K562 (cell line): Measurements from ENCODE around the gene LAMA1. TPM values are rescaled to one million over a fixed set of nuclear protein-coding genes. Genes with fewer than 3 reads are reported as not detected.

Experiments used
- ATAC-seq: fragments of 200-7000 bp; cut with Tn5 transposase; 3 replicates; pipeline ENCODE4 v1.9.1; 2020; ENCODE audit warnings: moderate library complexity
- BruUV-seq: library from RNA; stranded (reverse); fragments of 400-500 nt; replicated peaks from 2 replicates; lab custom pipeline; 2021; lab: Mats Ljungman, UMichigan
- CTCF ChIA-PET: fragments of 300-600 bp; formaldehyde crosslinking; extraction: SDS; loops from one replicate; lab custom pipeline; 2021; ENCODE audit warnings: low intra/inter-chr PET ratio; lab: Yijun Ruan, JAX
- POLR2A ChIA-PET: fragments of 300-600, 350-650 bp; sonication (Branson Sonifier 250); formaldehyde crosslinking; extraction: SDS; loops from one replicate; lab custom pipeline; 2021; ENCODE audit warnings: antibody characterized with exemption, inconsistent platforms; lab: Yijun Ruan, JAX
- DNase-seq, 4 experiments: peaks; one replicate each; pipeline versions ENCODE4 v3.0.0 to v3.0.0-alpha.2; 2011 to 2018; ENCODE audit warnings: low spot score in 3 of 4, mixed read lengths in 3 of 4; ENCODE audit errors: extremely low read depth in 1 of 4
- FAIRE-seq: peaks from 2 replicates; lab custom pipeline; 2011; peaks lifted over from hg19 to GRCh38; lab: Jason Lieb, UNC
- H2AFZ ChIP-seq: 2 replicates; pipeline ENCODE4 v1.6.0; 2011; ENCODE audit warnings: low read depth, low read length, control low read depth, inconsistent platforms
- H3K27ac ChIP-seq: fragments of 200-600 bp; 3 replicates; pipeline ENCODE4 v1.8.0; 2011; ENCODE audit warnings: low read depth, mild to moderate bottlenecking, control low read depth, inconsistent platforms, low read length, moderate library complexity, mixed read lengths; ENCODE audit errors: extremely low read depth
- H3K27me3 ChIP-seq, 2 experiments: fragments of 300-600 bp in 1 of 2; 2 replicates in 1 of 2; 3 replicates in 1 of 2; pipeline versions ENCODE4 v1.6.0 to v1.8.0; 2011; ENCODE audit warnings: inconsistent platforms in 2 of 2, low read length in 2 of 2, mild to moderate bottlenecking in 1 of 2, mixed read lengths in 1 of 2, moderate library complexity in 1 of 2; ENCODE audit not compliant: control insufficient read depth in 2 of 2, insufficient read depth in 2 of 2
- H3K36me3 ChIP-seq: fragments of 300-600 bp; 3 replicates; pipeline ENCODE4 v1.8.0; 2011; ENCODE audit warnings: mild to moderate bottlenecking, low read length, inconsistent platforms; ENCODE audit not compliant: control insufficient read depth, insufficient read depth
- H3K4me1 ChIP-seq, 2 experiments: fragments of 200-600 bp in 1 of 2; replicated peaks in 1 of 2; 2 replicates in 1 of 2; 3 replicates in 1 of 2; pipeline versions ENCODE4 v1.5.1 to v1.8.0; 2011; ENCODE audit warnings: inconsistent platforms in 2 of 2, low read length in 2 of 2, mild to moderate bottlenecking in 1 of 2, mixed read lengths in 1 of 2, moderate library complexity in 1 of 2; ENCODE audit not compliant: control insufficient read depth in 2 of 2, insufficient read depth in 2 of 2
- H3K4me2 ChIP-seq: 2 replicates; pipeline ENCODE4 v1.6.1; 2011; ENCODE audit warnings: low read length, control low read depth, inconsistent platforms, mixed read lengths; ENCODE audit not compliant: insufficient read depth
- H3K4me3 ChIP-seq: fragments of 200-600 bp; sonication (generic), shearing (Covaris generic); 2 replicates; pipeline ENCODE4 v1.5.1; 2016; ENCODE audit warnings: control low read depth, inconsistent platforms
- H3K79me2 ChIP-seq: fragments of 200-600 bp; 3 replicates; pipeline ENCODE4 v1.8.0; 2011; ENCODE audit warnings: low read length, inconsistent platforms; ENCODE audit not compliant: control insufficient read depth, insufficient read depth
- H3K9ac ChIP-seq, 2 experiments: 2 replicates each; pipeline versions ENCODE4 v1.6.0 to v1.6.1; 2011; ENCODE audit warnings: low read depth in 2 of 2, low read length in 2 of 2, control low read depth in 1 of 2, inconsistent platforms in 1 of 2, mild to moderate bottlenecking in 1 of 2, mixed read lengths in 1 of 2; ENCODE audit not compliant: insufficient read depth in 1 of 2
- H3K9me1 ChIP-seq: one replicate; pipeline ENCODE4 v1.6.0; 2011; ENCODE audit warnings: inconsistent platforms, mild to moderate bottlenecking, low read length, moderate library complexity; ENCODE audit not compliant: control insufficient read depth, insufficient read depth
- H3K9me3 ChIP-seq: replicated peaks from 2 replicates; pipeline ENCODE4 v1.5.1; 2011; ENCODE audit warnings: low read depth, low read length, inconsistent platforms; ENCODE audit not compliant: control insufficient read depth, insufficient read depth
- H4K20me1 ChIP-seq: replicated peaks from 2 replicates; pipeline ENCODE4 v1.6.1; 2011; ENCODE audit warnings: low read length, inconsistent platforms, mixed read lengths; ENCODE audit not compliant: control insufficient read depth, insufficient read depth
- CTCF ChIP-seq, 3 experiments: IDR thresholded peaks in 2 of 3; conservative IDR thresholded peaks in 1 of 3; 2 replicates each; pipeline ENCODE4 v1.5.1; 2011 to 2012; ENCODE audit warnings: low read length in 3 of 3, mild to moderate bottlenecking in 3 of 3, control low read depth in 2 of 3, improper control_type of control experiment in 1 of 3, inconsistent platforms in 1 of 3, low read depth in 1 of 3, mixed read lengths in 1 of 3, moderate library complexity in 1 of 3; ENCODE audit not compliant: insufficient read depth in 2 of 3
- ERF ChIP-seq: fragments of 450-650 bp; formaldehyde crosslinking; IDR thresholded peaks from 2 replicates; pipeline ENCODE4 v1.4.0; 2020; ENCODE audit warnings: mild to moderate bottlenecking, mixed read lengths
- HNRNPLL ChIP-seq: fragments of 200-400 bp; formaldehyde crosslinking; IDR thresholded peaks from 2 replicates; pipeline ENCODE4 v1.6.1; 2017; ENCODE audit warnings: low read length, low read depth, mild to moderate bottlenecking; ENCODE audit not compliant: poor library complexity, severe bottlenecking
- MNT ChIP-seq, 2 experiments: fragments of 450-650 bp; conservative IDR thresholded peaks; 2 replicates each; pipeline ENCODE4 v1.6.1; 2017; ENCODE audit warnings: mild to moderate bottlenecking in 2 of 2, moderate library complexity in 2 of 2
- NFE2 ChIP-seq: IDR thresholded peaks from 2 replicates; pipeline ENCODE4 v1.6.1; 2014; ENCODE audit warnings: antibody characterized with exemption, low read depth
- RFX1 ChIP-seq: fragments of 450-650 bp; IDR thresholded peaks from 2 replicates; pipeline ENCODE4 v1.6.1; 2016; ENCODE audit warnings: mild to moderate bottlenecking, moderate library complexity
- U2AF2 ChIP-seq: fragments of 200-400 bp; formaldehyde crosslinking; optimal IDR thresholded peaks from 2 replicates; pipeline ENCODE3; 2017; ENCODE audit warnings: low read depth, mild to moderate bottlenecking, low read length
- ZNF146 ChIP-seq: IDR thresholded peaks from one replicate; pipeline ENCODE4 v1.6.1; 2018; ENCODE audit warnings: missing compliant biosample characterization; ENCODE audit not compliant: unreplicated experiment
- ZNF184 ChIP-seq: sonication (generic); formaldehyde crosslinking; IDR thresholded peaks from 2 replicates; pipeline ENCODE4 v1.5.0; 2020; ENCODE audit warnings: missing genetic modification reagents
- WGBS: fragments of 100-300 bp; shearing (Covaris generic); methylation state at CpG from one replicate; pipeline ENCODE4 v1.1.6; 2016; ENCODE audit warnings: low coverage, mixed read lengths; ENCODE audit not compliant: insufficient coverage; ENCODE audit errors: missing lambda C conversion rate; 5-methylcytosine and 5-hydroxymethylcytosine counted together
- in situ Hi-C: fragments of 300-500 bp; cut with MboI; formaldehyde crosslinking; loops from 4 replicates; pipeline ENCODE4 v1.15.0; 2018; ENCODE audit warnings: inconsistent platforms, mixed read lengths
- intact Hi-C: fragments of 100-400 bp; cut with micrococcal nuclease; formaldehyde crosslinking; loops from 2 replicates; pipeline ENCODE4 v1.14.2; 2022
- polyA plus RNA-seq, 8 experiments: library from polyadenylated mRNA; depleted of rRNA in 4 of 8; stranded (reverse) in 5 of 8; unstranded in 3 of 8; fragments of >200 nt; fragmentation: Nextera tagmentation in 2 of 8; fragmentation: Illumina TruSeq in 1 of 8; extraction: Ambion mirVana in 2 of 8; extraction: Trizol in 1 of 8; gene quantifications; 2 replicates each; pipeline versions ENCODE4 v1.2.1 to v1.2.3, GENCODE V29; 2011 to 2014; ENCODE audit warnings: inconsistent platforms in 1 of 8, missing spikeins in 1 of 8
- total RNA-seq, 7 experiments: library from RNA; depleted of rRNA in 6 of 7; stranded (reverse); fragments of >200 nt in 6 of 7; fragmentation: Illumina TruSeq in 2 of 7; extraction: Trizol in 2 of 7; gene quantifications; 2 replicates each; pipeline versions ENCODE4 v1.2.1 to v1.2.3, GENCODE V29; 2011 to 2021; ENCODE audit warnings: low replicate concordance in 1 of 7

The LAMA1 gene
- total and polyA plus RNA-seq, 9 of the 15 experiments (the other 6 are each of a cell fraction or from before 2014, with no cell fraction given): 0.04 TPM; not detected in 8

GRCh38 chr18:7023063-7023580 lies 94.5 kb downstream of the LAMA1 start:
- Histone ChIP-seq H3K79me2 (no peaks in the 10 kb centered on the region), H4K20me1 (0 out of 2 replicates have a peak, but pooled peaks cover 3% of the 10 kb centered on the region), H3K9me1 (no peaks in the 10 kb centered on the region), H3K4me3 (no peak overlapping the region), H3K27ac (no peak overlapping the region), H2AFZ (no peak overlapping the region), H3K27me3 (peaks cover 15 to 44% of the 10 kb centered on the region in 2 experiments; a peak in 3 of 5 replicates), H3K4me2 (no peak overlapping the region), H3K9me3 (no peaks in the 10 kb centered on the region), H3K9ac (no peak overlapping the region), H3K4me1 (no peaks in the 10 kb centered on the region), H3K36me3 (no peaks in the 10 kb centered on the region)
- ChIA-PET POLR2A (no interaction called here), CTCF (interaction anchor here (0.6 to 2.3 kb wide), 2 partner anchors 104 to 154 kb away, joined by 3 to 16 read pairs; no protein-coding TSS in a partner anchor)
- FAIRE-seq (no peak), ATAC-seq (no peak), DNase-seq (no peak)
- BruUV-seq: no TSS peak
- no peak for TF ChIP-seq ZNF184 (CRISPR knock-in tag)
- TF ChIP-seq RFX1: peak; percentile 47
- intact Hi-C loops: no loop called here
- in situ Hi-C loops: no loop called here
- WGBS: under 1% methylated on average over 19 of the region's 19 CpGs

GRCh38 chr18:7021994-7022840 lies 95.4 kb downstream of the LAMA1 start:
- Histone ChIP-seq H3K79me2 (no peaks in the 10 kb centered on the region), H3K9me1 (no peaks in the 10 kb centered on the region), H3K9ac (no peak overlapping the region), H3K36me3 (no peaks in the 10 kb centered on the region), H3K4me2 (no peak overlapping the region), H3K4me1 (no peaks in the 10 kb centered on the region), H3K4me3 (no peak overlapping the region), H2AFZ (no peak overlapping the region), H3K9me3 (no peaks in the 10 kb centered on the region), H3K27ac (no peak overlapping the region), H3K27me3 (peaks cover 15 to 44% of the 10 kb centered on the region in 2 experiments; a peak in 3 of 5 replicates), H4K20me1 (0 out of 2 replicates have a peak, but pooled peaks cover 3% of the 10 kb centered on the region)
- DNase-seq (peak; percentile 50 to 64 (median 57)), FAIRE-seq (peak; percentile 66), ATAC-seq (peak; percentile 85)
- in situ Hi-C loops: no loop called here
- CTCF ChIA-PET: interaction anchor here (0.6 to 2.3 kb wide), 2 partner anchors 103 to 155 kb away, joined by 3 to 16 read pairs; no protein-coding TSS in a partner anchor
- intact Hi-C loops: loop anchor here (1.0 kb wide), 1 partner anchor 102 kb away; no protein-coding TSS in a partner anchor
- WGBS: 12% methylated on average over 16 of the region's 16 CpGs
- POLR2A ChIA-PET: no interaction called here
- BruUV-seq: no TSS peak
- no peak for TF ChIP-seq ERF (CRISPR knock-in tag)
- TF ChIP-seq ZNF146 (CRISPR knock-in tag): no peak
- TF ChIP-seq CTCF (IDR thresholded peaks at IDR 0.05 in 2 of 3, conservative IDR thresholded peaks at IDR 0.05 in 1 of 3; ENCODE audit: insufficient read depth in 2 of 3, low read depth in 1 of 3, low read length in 3 of 3): peak; percentile 66 to 85 (median 82)
- peak; percentile 31; the same call in 1 of the 2 replicates for TF ChIP-seq NFE2
- 0 out of 4 replicates have a peak, but pooled peaks of 1 of the 2 experiments have one; percentile 21 for TF ChIP-seq MNT (conservative IDR thresholded peaks at IDR 0.05)
- TF ChIP-seq HNRNPLL: no peak
- no peak for TF ChIP-seq U2AF2
